ENCODE data around the gene FAM168A.
A peak's percentile ranks its signal among the peaks of the same experiment; 100 is the strongest.

The FAM168A gene

GRCh38 chr11:73384872-73385689 is 212.8 kb downstream of the FAM168A start:
- no peak for DNase-seq

- no peak for DNase-seq
Measured at GRCh38 chr11:73384531-73384871, 213.4 kb downstream of the FAM168A start.

GRCh38 chr11:73384125-73384441 is 213.8 kb downstream of the FAM168A start:
- no peak for DNase-seq

GRCh38 chr11:73383249-73384124 is 214.4 kb downstream of the FAM168A start:
- DNase-seq = no peak

- no peak for DNase-seq
Measured at GRCh38 chr11:73382747-73383146, 215.2 kb downstream of the FAM168A start.

GRCh38 chr11:73382183-73382582 is 215.7 kb downstream of the FAM168A start:
- no peak for DNase-seq

GRCh38 chr11:73381589-73381988 is 216.3 kb downstream of the FAM168A start:
- no peak for DNase-seq

GRCh38 chr11:73380897-73381410 is 217.0 kb downstream of the FAM168A start:
- DNase-seq = no peak

- DNase-seq = no peak
Measured at GRCh38 chr11:73380331-73380730, 217.6 kb downstream of the FAM168A start.

- DNase-seq = no peak
Measured at GRCh38 chr11:73379189-73379880, 218.6 kb downstream of the FAM168A start.

GRCh38 chr11:73376803-73377629 is 220.9 kb downstream of the FAM168A start:
- DNase-seq = peak; percentile 48

- peak; percentile 85 for DNase-seq
Measured at GRCh38 chr11:73376160-73376802, 221.6 kb downstream of the FAM168A start, which contains the start of gene RELT. Gene RELT (plus strand): TSS chr11:73376399. CDS start chr11:73389137, 12,738 bp downstream.

- DNase-seq = no peak
Measured at GRCh38 chr11:73375830-73376159, 222.1 kb downstream of the FAM168A start.

- no peak for DNase-seq
Measured at GRCh38 chr11:73374151-73374550, 223.8 kb downstream of the FAM168A start.

GRCh38 chr11:73372375-73372993 is 225.4 kb downstream of the FAM168A start:
- no peak for DNase-seq

GRCh38 chr11:73367482-73368024 is 230.4 kb downstream of the FAM168A start:
- DNase-seq = no peak

- no peak for DNase-seq
Measured at GRCh38 chr11:73366953-73367352, 231.0 kb downstream of the FAM168A start.

- no peak for DNase-seq
Measured at GRCh38 chr11:73366265-73366610, 231.7 kb downstream of the FAM168A start.

GRCh38 chr11:73365352-73366264 is 232.3 kb downstream of the FAM168A start:
- no peak for DNase-seq

- no peak for DNase-seq
Measured at GRCh38 chr11:73363147-73363546, 234.8 kb downstream of the FAM168A start.
